WTC11 (cell line): ENCODE measurements around the gene RASL11A. TPM values are rescaled to one million over a fixed set of nuclear protein-coding genes. Genes with fewer than 3 reads are reported as not detected.
A peak's percentile ranks its signal among the peaks of the same experiment; 100 is the strongest.

Experiments used
- ATF6 ChIP-seq: sonication (generic); formaldehyde crosslinking; IDR thresholded peaks from 2 replicates; pipeline ENCODE4 v1.8.1; 2023; ENCODE audit warnings: mild to moderate bottlenecking, missing genetic modification reagents
- E2F1 ChIP-seq: sonication (generic); formaldehyde crosslinking; IDR thresholded peaks from 2 replicates; pipeline ENCODE4 v1.8.0; 2022; ENCODE audit warnings: mild to moderate bottlenecking, missing genetic modification reagents
- E2F4 ChIP-seq: sonication (generic); formaldehyde crosslinking; IDR thresholded peaks from 2 replicates; pipeline ENCODE4 v1.8.1; 2022; ENCODE audit warnings: low read depth, mild to moderate bottlenecking, moderate library complexity, missing genetic modification reagents, borderline replicate concordance
- FOXK1 ChIP-seq: sonication (generic); formaldehyde crosslinking; IDR thresholded peaks from 2 replicates; pipeline ENCODE4 v1.8.0; 2022; ENCODE audit warnings: mild to moderate bottlenecking, moderate library complexity, missing genetic modification reagents
- MLX ChIP-seq: sonication (generic); formaldehyde crosslinking; IDR thresholded peaks from 2 replicates; pipeline ENCODE4 v1.8.1; 2023; ENCODE audit warnings: mild to moderate bottlenecking, missing genetic modification reagents, moderate library complexity
- NFATC4 ChIP-seq: fragments of 250-450 bp; sonication (Bioruptor Pico); IDR thresholded peaks from 2 replicates; pipeline ENCODE4 v1.9.0; 2021; ENCODE audit warnings: mild to moderate bottlenecking
- NR1H2 ChIP-seq: sonication (generic); formaldehyde crosslinking; IDR thresholded peaks from 2 replicates; pipeline ENCODE4 v1.9.0; 2021; ENCODE audit warnings: mild to moderate bottlenecking, moderate library complexity, missing genetic modification reagents
- OVOL2 ChIP-seq: fragments of 250-450 bp; sonication (Bioruptor Pico); IDR thresholded peaks from 2 replicates; pipeline ENCODE4 v1.9.0; 2021; ENCODE audit warnings: mild to moderate bottlenecking, borderline replicate concordance
- SOX15 ChIP-seq: fragments of 250-450 bp; sonication (Bioruptor Pico); IDR thresholded peaks from 2 replicates; pipeline ENCODE4 v1.9.0; 2021; ENCODE audit warnings: mild to moderate bottlenecking
- TEAD1 ChIP-seq: sonication (generic); formaldehyde crosslinking; IDR thresholded peaks from 2 replicates; pipeline ENCODE4 v1.8.0; 2022; ENCODE audit warnings: mild to moderate bottlenecking, missing genetic modification reagents
- USF2 ChIP-seq: sonication (generic); formaldehyde crosslinking; IDR thresholded peaks from 2 replicates; pipeline ENCODE4 v1.8.1; 2023; ENCODE audit warnings: mild to moderate bottlenecking, missing genetic modification reagents, moderate library complexity
- ZBTB21 ChIP-seq: sonication (generic); formaldehyde crosslinking; IDR thresholded peaks from 2 replicates; pipeline ENCODE4 v1.8.1; 2023; ENCODE audit warnings: mild to moderate bottlenecking, missing genetic modification reagents, borderline replicate concordance
- ZNF317 ChIP-seq: sonication (generic); formaldehyde crosslinking; IDR thresholded peaks from 2 replicates; pipeline ENCODE4 v1.8.1; 2023; ENCODE audit warnings: low read depth, mild to moderate bottlenecking, moderate library complexity, missing genetic modification reagents, borderline replicate concordance
- total RNA-seq: library from RNA; stranded (reverse); gene quantifications from 3 replicates; pipeline ENCODE4 v1.2.3, GENCODE V29; 2021
- TF ChIP-seq, protein P1 (sequence below): fragments of 250-450 bp; sonication (Bioruptor Pico); IDR thresholded peaks from 2 replicates; pipeline ENCODE4 v1.9.0; 2021; ENCODE audit warnings: mild to moderate bottlenecking
- TF ChIP-seq, protein P2 (sequence below): sonication (generic); formaldehyde crosslinking; IDR thresholded peaks from 2 replicates; pipeline ENCODE4 v1.8.0; 2023; ENCODE audit warnings: mild to moderate bottlenecking, missing genetic modification reagents
- TF ChIP-seq, protein P3 (sequence below): fragments of 250-450 bp; sonication (Bioruptor Pico); conservative IDR thresholded peaks from 2 replicates; pipeline ENCODE4 v1.9.0; 2021; ENCODE audit warnings: mild to moderate bottlenecking
- TF ChIP-seq, protein P4 (sequence below): fragments of 250-450 bp; sonication (Bioruptor Pico); IDR thresholded peaks from 2 replicates; pipeline ENCODE4 v1.9.0; 2021; ENCODE audit warnings: mild to moderate bottlenecking
- TF ChIP-seq, protein P5 (sequence below): sonication (generic); formaldehyde crosslinking; IDR thresholded peaks from 2 replicates; pipeline ENCODE4 v1.8.1; 2023; ENCODE audit warnings: mild to moderate bottlenecking, missing genetic modification reagents, borderline replicate concordance

The RASL11A gene
- total RNA-seq, 1 experiment from 2014 or later = 3.5 TPM

GRCh38 chr13:27270594-27271520 lies at the start of gene RASL11A (continued):
- TF ChIP-seq, protein P1, sequence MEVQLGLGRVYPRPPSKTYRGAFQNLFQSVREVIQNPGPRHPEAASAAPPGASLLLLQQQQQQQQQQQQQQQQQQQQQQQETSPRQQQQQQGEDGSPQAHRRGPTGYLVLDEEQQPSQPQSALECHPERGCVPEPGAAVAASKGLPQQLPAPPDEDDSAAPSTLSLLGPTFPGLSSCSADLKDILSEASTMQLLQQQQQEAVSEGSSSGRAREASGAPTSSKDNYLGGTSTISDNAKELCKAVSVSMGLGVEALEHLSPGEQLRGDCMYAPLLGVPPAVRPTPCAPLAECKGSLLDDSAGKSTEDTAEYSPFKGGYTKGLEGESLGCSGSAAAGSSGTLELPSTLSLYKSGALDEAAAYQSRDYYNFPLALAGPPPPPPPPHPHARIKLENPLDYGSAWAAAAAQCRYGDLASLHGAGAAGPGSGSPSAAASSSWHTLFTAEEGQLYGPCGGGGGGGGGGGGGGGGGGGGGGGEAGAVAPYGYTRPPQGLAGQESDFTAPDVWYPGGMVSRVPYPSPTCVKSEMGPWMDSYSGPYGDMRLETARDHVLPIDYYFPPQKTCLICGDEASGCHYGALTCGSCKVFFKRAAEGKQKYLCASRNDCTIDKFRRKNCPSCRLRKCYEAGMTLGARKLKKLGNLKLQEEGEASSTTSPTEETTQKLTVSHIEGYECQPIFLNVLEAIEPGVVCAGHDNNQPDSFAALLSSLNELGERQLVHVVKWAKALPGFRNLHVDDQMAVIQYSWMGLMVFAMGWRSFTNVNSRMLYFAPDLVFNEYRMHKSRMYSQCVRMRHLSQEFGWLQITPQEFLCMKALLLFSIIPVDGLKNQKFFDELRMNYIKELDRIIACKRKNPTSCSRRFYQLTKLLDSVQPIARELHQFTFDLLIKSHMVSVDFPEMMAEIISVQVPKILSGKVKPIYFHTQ (CRISPR knock-in tag) = no peak
- TF ChIP-seq FOXK1 (CRISPR knock-in tag) = no peak
- TF ChIP-seq SOX15 (CRISPR knock-in tag) = no peak
- no peak for TF ChIP-seq MLX (CRISPR knock-in tag)
- no peak for TF ChIP-seq E2F4 (CRISPR knock-in tag)
- TF ChIP-seq, protein P2, sequence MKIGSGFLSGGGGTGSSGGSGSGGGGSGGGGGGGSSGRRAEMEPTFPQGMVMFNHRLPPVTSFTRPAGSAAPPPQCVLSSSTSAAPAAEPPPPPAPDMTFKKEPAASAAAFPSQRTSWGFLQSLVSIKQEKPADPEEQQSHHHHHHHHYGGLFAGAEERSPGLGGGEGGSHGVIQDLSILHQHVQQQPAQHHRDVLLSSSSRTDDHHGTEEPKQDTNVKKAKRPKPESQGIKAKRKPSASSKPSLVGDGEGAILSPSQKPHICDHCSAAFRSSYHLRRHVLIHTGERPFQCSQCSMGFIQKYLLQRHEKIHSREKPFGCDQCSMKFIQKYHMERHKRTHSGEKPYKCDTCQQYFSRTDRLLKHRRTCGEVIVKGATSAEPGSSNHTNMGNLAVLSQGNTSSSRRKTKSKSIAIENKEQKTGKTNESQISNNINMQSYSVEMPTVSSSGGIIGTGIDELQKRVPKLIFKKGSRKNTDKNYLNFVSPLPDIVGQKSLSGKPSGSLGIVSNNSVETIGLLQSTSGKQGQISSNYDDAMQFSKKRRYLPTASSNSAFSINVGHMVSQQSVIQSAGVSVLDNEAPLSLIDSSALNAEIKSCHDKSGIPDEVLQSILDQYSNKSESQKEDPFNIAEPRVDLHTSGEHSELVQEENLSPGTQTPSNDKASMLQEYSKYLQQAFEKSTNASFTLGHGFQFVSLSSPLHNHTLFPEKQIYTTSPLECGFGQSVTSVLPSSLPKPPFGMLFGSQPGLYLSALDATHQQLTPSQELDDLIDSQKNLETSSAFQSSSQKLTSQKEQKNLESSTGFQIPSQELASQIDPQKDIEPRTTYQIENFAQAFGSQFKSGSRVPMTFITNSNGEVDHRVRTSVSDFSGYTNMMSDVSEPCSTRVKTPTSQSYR = no peak
- no peak for TF ChIP-seq NR1H2 (CRISPR knock-in tag)
- TF ChIP-seq, protein P3, sequence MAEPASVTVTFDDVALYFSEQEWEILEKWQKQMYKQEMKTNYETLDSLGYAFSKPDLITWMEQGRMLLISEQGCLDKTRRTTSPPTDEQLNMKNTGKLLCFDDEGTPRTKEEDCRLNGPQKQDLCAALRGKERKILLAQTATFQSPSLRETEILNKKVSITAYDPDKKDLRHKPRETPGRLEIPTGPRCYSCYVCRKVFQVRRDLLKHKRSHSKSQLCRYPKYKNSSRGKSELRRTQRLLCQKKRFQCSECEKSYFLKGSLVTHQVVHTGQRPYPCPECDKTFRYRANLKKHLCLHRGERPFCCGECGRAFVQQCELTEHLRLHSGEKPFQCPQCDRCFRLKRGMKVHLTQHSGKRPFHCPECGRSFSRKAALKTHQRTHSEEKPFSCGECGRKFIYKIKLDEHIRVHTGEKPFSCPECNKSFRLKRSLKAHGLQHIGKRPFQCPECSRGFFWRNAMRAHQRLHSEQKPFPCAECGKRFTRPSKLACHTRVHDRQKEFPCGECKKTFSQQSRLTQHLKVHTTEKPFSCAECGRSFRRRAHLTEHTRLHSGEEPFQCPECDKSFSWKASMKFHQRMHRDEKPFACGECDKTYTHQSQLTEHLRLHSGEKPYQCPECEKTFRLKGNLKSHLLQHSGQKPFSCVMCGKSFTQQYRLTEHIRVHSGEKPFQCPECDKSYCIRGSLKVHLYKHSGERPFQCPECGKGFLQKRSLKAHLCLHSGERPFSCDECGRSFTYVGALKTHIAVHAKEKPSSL (CRISPR knock-in tag) = no peak
- TF ChIP-seq, protein P4, sequence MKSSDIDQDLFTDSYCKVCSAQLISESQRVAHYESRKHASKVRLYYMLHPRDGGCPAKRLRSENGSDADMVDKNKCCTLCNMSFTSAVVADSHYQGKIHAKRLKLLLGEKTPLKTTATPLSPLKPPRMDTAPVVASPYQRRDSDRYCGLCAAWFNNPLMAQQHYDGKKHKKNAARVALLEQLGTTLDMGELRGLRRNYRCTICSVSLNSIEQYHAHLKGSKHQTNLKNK (CRISPR knock-in tag) = no peak
- TF ChIP-seq ZBTB21 = no peak
- TF ChIP-seq TEAD1 (CRISPR knock-in tag) = peak; percentile 73; the same call in 1 of the 2 replicates
- no peak for TF ChIP-seq OVOL2 (CRISPR knock-in tag)
- TF ChIP-seq, protein P5, sequence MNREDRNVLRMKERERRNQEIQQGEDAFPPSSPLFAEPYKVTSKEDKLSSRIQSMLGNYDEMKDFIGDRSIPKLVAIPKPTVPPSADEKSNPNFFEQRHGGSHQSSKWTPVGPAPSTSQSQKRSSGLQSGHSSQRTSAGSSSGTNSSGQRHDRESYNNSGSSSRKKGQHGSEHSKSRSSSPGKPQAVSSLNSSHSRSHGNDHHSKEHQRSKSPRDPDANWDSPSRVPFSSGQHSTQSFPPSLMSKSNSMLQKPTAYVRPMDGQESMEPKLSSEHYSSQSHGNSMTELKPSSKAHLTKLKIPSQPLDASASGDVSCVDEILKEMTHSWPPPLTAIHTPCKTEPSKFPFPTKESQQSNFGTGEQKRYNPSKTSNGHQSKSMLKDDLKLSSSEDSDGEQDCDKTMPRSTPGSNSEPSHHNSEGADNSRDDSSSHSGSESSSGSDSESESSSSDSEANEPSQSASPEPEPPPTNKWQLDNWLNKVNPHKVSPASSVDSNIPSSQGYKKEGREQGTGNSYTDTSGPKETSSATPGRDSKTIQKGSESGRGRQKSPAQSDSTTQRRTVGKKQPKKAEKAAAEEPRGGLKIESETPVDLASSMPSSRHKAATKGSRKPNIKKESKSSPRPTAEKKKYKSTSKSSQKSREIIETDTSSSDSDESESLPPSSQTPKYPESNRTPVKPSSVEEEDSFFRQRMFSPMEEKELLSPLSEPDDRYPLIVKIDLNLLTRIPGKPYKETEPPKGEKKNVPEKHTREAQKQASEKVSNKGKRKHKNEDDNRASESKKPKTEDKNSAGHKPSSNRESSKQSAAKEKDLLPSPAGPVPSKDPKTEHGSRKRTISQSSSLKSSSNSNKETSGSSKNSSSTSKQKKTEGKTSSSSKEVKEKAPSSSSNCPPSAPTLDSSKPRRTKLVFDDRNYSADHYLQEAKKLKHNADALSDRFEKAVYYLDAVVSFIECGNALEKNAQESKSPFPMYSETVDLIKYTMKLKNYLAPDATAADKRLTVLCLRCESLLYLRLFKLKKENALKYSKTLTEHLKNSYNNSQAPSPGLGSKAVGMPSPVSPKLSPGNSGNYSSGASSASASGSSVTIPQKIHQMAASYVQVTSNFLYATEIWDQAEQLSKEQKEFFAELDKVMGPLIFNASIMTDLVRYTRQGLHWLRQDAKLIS = no peak
- TF ChIP-seq ATF6 (CRISPR knock-in tag) = no peak
- TF ChIP-seq ZNF317 (CRISPR knock-in tag) = no peak
- no peak for TF ChIP-seq E2F1 (CRISPR knock-in tag)
- TF ChIP-seq USF2 (CRISPR knock-in tag) = no peak
- TF ChIP-seq NFATC4 (CRISPR knock-in tag) = no peak
